MM.1S (cell line): Measurements from ENCODE around the gene SUCNR1.

Experiments
- CTCF ChIP-seq: fragments of 300-600 bp; sonication (generic); IDR thresholded peaks from 2 replicates; pipeline ENCODE4 v1.5.1; 2016; ENCODE audit warnings: antibody characterized with exemption, low read length, mixed read lengths
- EZH2 ChIP-seq: fragments of 300-600 bp; sonication (generic); optimal IDR thresholded peaks from 2 replicates; pipeline ENCODE3; 2017; ENCODE audit warnings: low read depth, mild to moderate bottlenecking, antibody characterized with exemption, low read length, mixed read lengths
- EZH2phosphoT487 ChIP-seq: fragments of 300-600 bp; sonication (generic); IDR thresholded peaks from 2 replicates; pipeline ENCODE4 v1.6.1; 2018; ENCODE audit warnings: antibody characterized with exemption, low read length

- no peak for TF ChIP-seq CTCF
- no peak for TF ChIP-seq EZH2
- TF ChIP-seq EZH2phosphoT487, result no peak
These were observed 17.3 kb upstream of the SUCNR1 start for GRCh38 chr3:151856118-151856517.
